B cell (primary cell): ENCODE data around the gene KDM4F. TPM values are rescaled to one million over a fixed set of nuclear protein-coding genes. Genes with fewer than 3 reads are reported as not detected.

Experiments used
- ATAC-seq: fragments of 200-7000 bp; cut with Tn5 transposase; one replicate; pipeline ENCODE4 v1.10.0; 2021; ENCODE audit warnings: low read depth, mild to moderate bottlenecking, moderate number of reproducible peaks, moderate library complexity
- CTCF ChIA-PET: fragments of 350-600 bp; sonication (Branson Sonifier 250); formaldehyde crosslinking; loops from one replicate; lab custom pipeline; 2021; ENCODE audit warnings: antibody characterized with exemption, inconsistent platforms; lab: Charles Lee
- POLR2A ChIA-PET: fragments of 350-600 bp; sonication (Branson Sonifier 250); formaldehyde crosslinking; loops from one replicate; lab custom pipeline; 2021; ENCODE audit warnings: antibody characterized with exemption; lab: Charles Lee
- DNase-seq: peaks from one replicate; pipeline ENCODE4 v3.0.0; 2013
- H2AFZ ChIP-seq: 2 replicates; pipeline ENCODE4 v1.6.1; 2012; ENCODE audit warnings: mild to moderate bottlenecking, low read depth, low read length; ENCODE audit not compliant: insufficient read depth, poor library complexity, severe bottlenecking
- H3K27ac ChIP-seq, 2 donors: 1 replicate in 1 of 2; 2 replicates in 1 of 2; pipeline ENCODE4 v1.5.1; 2012 to 2013; ENCODE audit warnings: low read length in 2 of 2, mild to moderate bottlenecking in 2 of 2, moderate library complexity in 1 of 2
- H3K27me3 ChIP-seq, 4 experiments: fragments of 200-600 bp in 1 of 4; sonication (generic) in 1 of 4; replicated peaks in 1 of 4; 1 replicate in 2 of 4; 2 replicates in 2 of 4; pipeline versions ENCODE4 v1.6.1 to v1.7.0; 2013 to 2016; ENCODE audit warnings: low read length in 3 of 4, mild to moderate bottlenecking in 2 of 4, mixed read lengths in 1 of 4, moderate library complexity in 1 of 4; ENCODE audit not compliant: insufficient read depth in 4 of 4, control insufficient read depth in 3 of 4; ENCODE audit errors: control extremely low read depth in 1 of 4
- H3K36me3 ChIP-seq, 2 experiments: replicated peaks in 1 of 2; 1 replicate in 1 of 2; 2 replicates in 1 of 2; pipeline versions ENCODE4 v1.6.1 to v1.7.1; 2013; ENCODE audit warnings: low read length in 1 of 2; ENCODE audit not compliant: insufficient read depth in 2 of 2, control insufficient read depth in 1 of 2; ENCODE audit errors: control extremely low read depth in 1 of 2, extremely low read depth in 1 of 2
- H3K4me1 ChIP-seq, 2 donors: fragments of 200-600 bp in 1 of 2; sonication (generic) in 1 of 2; 1 replicate in 1 of 2; 2 replicates in 1 of 2; pipeline versions ENCODE4 v1.5.1 to v1.6.1; 2013 to 2017; ENCODE audit warnings: low read length in 2 of 2; ENCODE audit not compliant: control insufficient read depth in 2 of 2, insufficient read depth in 2 of 2
- H3K4me2 ChIP-seq: replicated peaks from 2 replicates; pipeline ENCODE3; 2012; ENCODE audit warnings: mild to moderate bottlenecking, low read depth, low read length; ENCODE audit not compliant: poor library complexity, severe bottlenecking
- H3K4me3 ChIP-seq, 5 experiments: fragments of 200-600 bp in 1 of 5; sonication (generic) in 1 of 5; 1 replicate in 3 of 5; 2 replicates in 2 of 5; pipeline versions ENCODE4 v1.5.1 to v1.7.0; 2011 to 2016; ENCODE audit warnings: low read length in 4 of 5, mild to moderate bottlenecking in 4 of 5, low read depth in 2 of 5, control low read depth in 1 of 5, moderate library complexity in 1 of 5; ENCODE audit not compliant: insufficient read depth in 1 of 5; ENCODE audit errors: control extremely low read depth in 1 of 5, extremely low read depth in 1 of 5
- H3K79me2 ChIP-seq: fragments of 200-600 bp; sonication (generic); one replicate; pipeline ENCODE4 v1.6.0; 2016; ENCODE audit warnings: low read length; ENCODE audit not compliant: control insufficient read depth, insufficient read depth
- H3K9ac ChIP-seq: fragments of 200-600 bp; sonication (generic); 2 replicates; pipeline ENCODE4 v1.6.1; 2017; ENCODE audit warnings: mild to moderate bottlenecking, low read length, moderate library complexity
- H3K9me3 ChIP-seq, 3 donors: one replicate each; pipeline versions ENCODE4 v1.6.1 to v1.7.1; 2013; ENCODE audit warnings: low read length in 2 of 3; ENCODE audit not compliant: control insufficient read depth in 2 of 3, insufficient read depth in 1 of 3; ENCODE audit errors: control extremely low read depth in 1 of 3
- H4K20me1 ChIP-seq: 2 replicates; pipeline ENCODE4 v1.6.0; 2012; ENCODE audit warnings: mild to moderate bottlenecking, low read length; ENCODE audit not compliant: insufficient read depth, control insufficient read depth, poor library complexity, severe bottlenecking
- H3K27ac Mint-ChIP-seq: one replicate; pipeline ENCODE4 v1.8.0; 2021; ENCODE audit warnings: mixed read lengths
- H3K27me3 Mint-ChIP-seq: one replicate; pipeline ENCODE4 v1.8.0; 2021; ENCODE audit warnings: mixed read lengths
- H3K4me1 Mint-ChIP-seq: one replicate; pipeline ENCODE4 v1.8.0; 2021; ENCODE audit warnings: mixed read lengths
- H3K4me3 Mint-ChIP-seq: one replicate; pipeline ENCODE4 v1.8.0; 2021; ENCODE audit warnings: mixed read lengths
- H3K9me3 Mint-ChIP-seq: one replicate; pipeline ENCODE4 v1.8.0; 2022; ENCODE audit warnings: mixed read lengths; ENCODE audit not compliant: insufficient read depth
- CTCF ChIP-seq: fragments of 200-600 bp; IDR thresholded peaks from one replicate; pipeline ENCODE4 v1.8.0; 2022; ENCODE audit warnings: antibody characterized with exemption, mild to moderate bottlenecking
- EZH2 ChIP-seq: IDR thresholded peaks from 2 replicates; pipeline ENCODE4 v1.6.1; 2012; ENCODE audit warnings: borderline replicate concordance, low read depth, mild to moderate bottlenecking, moderate library complexity, low read length; ENCODE audit not compliant: insufficient read depth, poor library complexity, severe bottlenecking
- WGBS: methylation state at CpG from one replicate; pipeline ENCODE4 v1.1.5; 2013; ENCODE audit warnings: missing lambda C conversion rate; ENCODE audit not compliant: insufficient coverage; 5-methylcytosine and 5-hydroxymethylcytosine counted together
- intact Hi-C: fragments of 100-400 bp; cut with micrococcal nuclease; formaldehyde crosslinking; loops from one replicate; pipeline ENCODE4 v1.10.0; 2022
- polyA plus RNA-seq: library from polyadenylated mRNA; depleted of rRNA; stranded (reverse); fragments of >200 nt; gene quantifications from 2 replicates; pipeline ENCODE4 v1.2.3, GENCODE V29; 2012
- total RNA-seq, 2 donors: library from RNA; stranded (reverse); fragments of 120-200 nt in 1 of 2; gene quantifications; 1 replicate in 1 of 2; 2 replicates in 1 of 2; pipeline versions ENCODE4 v1.2.3 to v1.2.4, GENCODE V29; 2013 to 2022

Gene KDM4F
- total and polyA plus RNA-seq, 2 donors (not counting 1 experiment from before 2014, with no cell fraction given): not detected

GRCh38 chr11:95074792-95075563 is 25.8 kb downstream of the KDM4F start:
- no peaks in the 10 kb centered on the region for H3K27me3 Mint-ChIP-seq
- H3K27ac Mint-ChIP-seq: no peak overlapping the region
- CTCF ChIA-PET: interaction anchor here (1.9 to 9.3 kb wide), 2 partner anchors 8 to 64 kb away, joined by 7 to 135 read pairs; partner anchors contain the start of gene SRSF8

More at GRCh38 chr11:95074792-95075563, 25.8 kb downstream of the KDM4F start:
- Mint-ChIP-seq H3K9me3 (no peaks in the 10 kb centered on the region), H3K4me3 (no peak overlapping the region), H3K4me1 (peaks cover 17% of the 10 kb centered on the region)
- H3K27me3 ChIP-seq: no peaks in the 10 kb centered on the region
- H3K79me2 ChIP-seq: peaks cover 22% of the 10 kb centered on the region
- no peak overlapping the region for H3K27ac ChIP-seq
- peaks cover 7% of the 10 kb centered on the region for H4K20me1 ChIP-seq
- H3K36me3 ChIP-seq: peaks cover 4 to 5% of the 10 kb centered on the region in 2 experiments
- H3K4me1 ChIP-seq: peaks cover 9 to 10% of the 10 kb centered on the region in 2 donors
- no peak for TF ChIP-seq CTCF
- TF ChIP-seq EZH2: no peak
- ATAC-seq: no peak
- intact Hi-C loops: no loop called here
- POLR2A ChIA-PET: no interaction called here
- H3K9me3 ChIP-seq: no peaks in the 10 kb centered on the region
- no peak overlapping the region for H3K4me2 ChIP-seq
- no peak overlapping the region for H2AFZ ChIP-seq
- H3K4me3 ChIP-seq: no peak overlapping the region
- H3K9ac ChIP-seq: no peak overlapping the region
- 63% methylated on average over 5 of the region's 8 CpGs for WGBS
- DNase-seq: no peak
